Astrocyte of the spinal cord (primary cell): ENCODE data around the gene F8A1.
"Not testable (repeated sequence)": the region's sequence is repeated elsewhere in the genome, so short reads cannot be mapped to it uniquely, and the experiment has no call there.

Source experiments
- DNase-seq: peaks from one replicate; pipeline ENCODE4 v3.0.0; 2011; ENCODE audit warnings: low read depth, low spot score
- H3K4me3 ChIP-seq: 2 replicates; pipeline ENCODE4 v1.5.1; 2011; ENCODE audit warnings: low read depth, mild to moderate bottlenecking, low read length, moderate library complexity
- in situ Hi-C: cut with HindIII; loops from 2 replicates; pipeline ENCODE4 v1.10.0; 2017; ENCODE audit warnings: low sequenced_read_pairs
- TF ChIP-seq, protein P1 (sequence below): IDR thresholded peaks from 2 replicates; pipeline ENCODE4 v1.5.1; 2012; ENCODE audit warnings: low read depth, mild to moderate bottlenecking, low read length, inconsistent platforms

Gene F8A1

DNA sequence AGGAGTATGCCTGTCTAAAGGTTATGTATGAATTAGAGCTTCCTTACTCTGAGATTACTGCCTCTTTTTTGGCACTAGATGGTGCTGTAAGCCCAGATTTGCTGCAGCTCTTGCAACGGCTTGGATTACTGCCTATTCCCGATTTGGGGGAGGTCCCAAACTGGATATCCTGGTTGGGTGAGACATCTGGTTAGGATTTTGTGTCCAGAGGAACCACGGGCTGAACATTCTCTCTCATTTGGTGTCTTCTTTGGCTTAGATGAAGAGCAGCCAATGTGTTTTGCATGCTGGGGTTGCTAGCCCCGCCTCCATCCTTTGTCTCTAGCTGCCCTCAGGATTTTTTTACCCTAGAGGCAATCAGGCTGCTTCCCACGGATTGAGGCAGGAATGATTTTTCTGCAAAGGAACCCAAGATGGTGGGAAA, 31.9 kb downstream of the F8A1 start:
- peak; percentile 80 for DNase-seq

DNA sequence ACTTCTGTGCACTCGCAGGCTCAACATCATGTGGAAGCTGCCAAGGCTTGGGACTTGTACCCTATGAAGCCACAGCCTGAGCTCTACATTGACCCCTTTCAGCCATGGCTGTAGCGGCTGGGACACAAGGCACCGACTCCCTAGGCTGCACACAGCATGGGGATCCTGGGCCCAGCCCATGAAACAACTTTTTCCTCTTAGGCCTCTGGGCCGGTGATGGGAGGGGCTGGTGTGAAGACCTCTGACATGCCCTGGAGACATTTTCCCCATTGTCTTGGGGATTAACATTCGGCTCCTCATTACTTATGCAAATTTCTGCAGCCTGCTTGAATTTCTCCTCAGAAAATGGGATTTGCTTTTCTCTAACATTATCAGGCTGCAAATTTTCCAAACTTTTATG, 38.6 kb downstream of the F8A1 start:
- H3K4me3 ChIP-seq, DNase-seq, in situ Hi-C loops: not testable (repeated sequence)

More for the DNA sequence above, 31.9 kb downstream of the F8A1 start:
- in situ Hi-C loops = no loop called here
- TF ChIP-seq, protein P1, sequence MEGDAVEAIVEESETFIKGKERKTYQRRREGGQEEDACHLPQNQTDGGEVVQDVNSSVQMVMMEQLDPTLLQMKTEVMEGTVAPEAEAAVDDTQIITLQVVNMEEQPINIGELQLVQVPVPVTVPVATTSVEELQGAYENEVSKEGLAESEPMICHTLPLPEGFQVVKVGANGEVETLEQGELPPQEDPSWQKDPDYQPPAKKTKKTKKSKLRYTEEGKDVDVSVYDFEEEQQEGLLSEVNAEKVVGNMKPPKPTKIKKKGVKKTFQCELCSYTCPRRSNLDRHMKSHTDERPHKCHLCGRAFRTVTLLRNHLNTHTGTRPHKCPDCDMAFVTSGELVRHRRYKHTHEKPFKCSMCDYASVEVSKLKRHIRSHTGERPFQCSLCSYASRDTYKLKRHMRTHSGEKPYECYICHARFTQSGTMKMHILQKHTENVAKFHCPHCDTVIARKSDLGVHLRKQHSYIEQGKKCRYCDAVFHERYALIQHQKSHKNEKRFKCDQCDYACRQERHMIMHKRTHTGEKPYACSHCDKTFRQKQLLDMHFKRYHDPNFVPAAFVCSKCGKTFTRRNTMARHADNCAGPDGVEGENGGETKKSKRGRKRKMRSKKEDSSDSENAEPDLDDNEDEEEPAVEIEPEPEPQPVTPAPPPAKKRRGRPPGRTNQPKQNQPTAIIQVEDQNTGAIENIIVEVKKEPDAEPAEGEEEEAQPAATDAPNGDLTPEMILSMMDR = peak; percentile 62
- no peak overlapping the region for H3K4me3 ChIP-seq
